HG02970 (cell line): ENCODE data around the gene TTC39B.

Experiments
- ATAC-seq: cut with Tn5 transposase; IDR thresholded peaks from one replicate; pipeline ENCODE4 v1.9.1; 2021; ENCODE audit warnings: mild to moderate bottlenecking, moderate library complexity, moderate number of reproducible peaks; ENCODE audit not compliant: unreplicated experiment, low FRiP score

The TTC39B gene

GRCh38 chr9:15189481-15189880 lies 117.5 kb downstream of the TTC39B start:
- ATAC-seq = no peak

- no peak for ATAC-seq
Observed at GRCh38 chr9:15187589-15187988, 119.4 kb downstream of the TTC39B start.

DNA sequence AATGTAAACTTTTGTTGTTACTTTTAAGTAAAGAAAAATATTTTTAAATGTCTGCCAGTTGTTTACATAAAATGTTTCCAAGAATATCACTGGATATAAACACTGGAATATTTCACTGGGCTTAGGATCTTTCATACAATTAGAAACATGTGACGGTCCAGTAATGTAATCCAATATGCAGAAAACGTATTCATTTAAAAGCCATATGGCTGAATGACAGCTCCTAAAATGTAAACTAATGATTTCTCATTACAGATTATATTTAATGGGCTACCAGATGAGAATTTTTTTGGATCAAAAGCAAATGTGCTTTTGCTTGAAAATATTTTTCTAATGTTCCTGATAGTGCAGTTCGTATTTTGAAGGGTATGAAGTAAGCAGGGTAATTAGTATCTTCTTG lies 124.3 kb downstream of the TTC39B start:
- no peak for ATAC-seq

DNA sequence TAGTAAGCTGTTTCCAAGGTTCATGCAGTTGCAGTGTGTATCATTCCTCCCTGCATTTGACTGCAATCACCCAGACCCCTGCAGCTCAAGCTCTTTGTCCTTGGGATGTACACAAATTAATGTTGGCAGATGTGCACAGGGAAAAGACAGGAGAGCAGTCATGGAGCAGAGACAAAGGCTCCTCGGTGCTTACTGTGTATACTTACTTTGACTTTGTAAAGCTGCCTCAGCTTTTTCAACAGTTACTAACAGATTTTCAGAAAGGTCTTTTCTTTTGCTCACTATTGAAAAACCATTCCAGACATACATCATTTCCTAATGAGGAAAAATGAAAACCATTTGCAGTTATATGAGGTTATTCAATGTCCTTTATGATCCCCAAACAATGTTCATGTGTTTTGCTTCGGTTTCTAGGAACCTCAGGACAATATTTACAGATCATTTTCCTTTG lies 124.9 kb downstream of the TTC39B start:
- no peak for ATAC-seq

DNA sequence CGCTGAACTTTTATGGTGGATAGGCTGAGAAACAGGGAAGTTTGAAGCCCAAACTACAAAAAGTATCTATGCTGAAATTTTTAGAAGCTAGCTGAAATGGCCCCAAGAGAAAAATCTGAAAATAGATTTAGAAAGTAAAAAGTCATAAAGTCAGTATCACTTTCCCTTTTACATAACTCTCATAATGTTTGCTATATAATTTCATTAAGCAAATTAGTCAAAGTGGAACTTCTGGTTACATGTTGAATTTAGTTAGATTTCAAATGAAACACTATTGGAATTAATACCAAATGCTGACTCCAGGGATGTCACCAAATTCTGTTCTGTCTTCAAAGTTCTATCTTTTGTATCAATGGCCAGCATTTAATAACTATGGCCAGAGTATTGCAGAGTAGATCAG lies 126.9 kb downstream of the TTC39B start:
- no peak for ATAC-seq

GRCh38 chr9:15178631-15179030 lies 128.4 kb downstream of the TTC39B start:
- ATAC-seq = no peak

GRCh38 chr9:15176836-15177235 lies 130.2 kb downstream of the TTC39B start:
- ATAC-seq = no peak

DNA sequence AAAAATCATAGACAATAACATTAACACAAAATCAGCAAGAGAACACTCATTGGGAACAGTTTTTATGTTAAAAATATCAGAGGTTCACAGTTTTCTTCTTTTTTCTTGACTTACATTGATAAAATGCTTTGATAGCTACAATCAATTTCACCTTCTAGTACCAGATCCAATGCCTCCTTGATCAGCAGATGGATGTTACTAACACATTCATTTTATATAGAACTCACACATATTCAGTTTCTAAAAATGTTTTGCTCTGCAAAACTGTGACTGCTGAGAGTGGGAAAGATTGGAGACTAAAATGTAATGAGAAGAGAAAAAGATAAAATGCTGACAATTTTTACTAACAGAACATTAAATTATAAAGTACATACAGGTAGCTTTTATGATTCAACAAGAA lies 143.1 kb downstream of the TTC39B start:
- ATAC-seq = no peak

DNA sequence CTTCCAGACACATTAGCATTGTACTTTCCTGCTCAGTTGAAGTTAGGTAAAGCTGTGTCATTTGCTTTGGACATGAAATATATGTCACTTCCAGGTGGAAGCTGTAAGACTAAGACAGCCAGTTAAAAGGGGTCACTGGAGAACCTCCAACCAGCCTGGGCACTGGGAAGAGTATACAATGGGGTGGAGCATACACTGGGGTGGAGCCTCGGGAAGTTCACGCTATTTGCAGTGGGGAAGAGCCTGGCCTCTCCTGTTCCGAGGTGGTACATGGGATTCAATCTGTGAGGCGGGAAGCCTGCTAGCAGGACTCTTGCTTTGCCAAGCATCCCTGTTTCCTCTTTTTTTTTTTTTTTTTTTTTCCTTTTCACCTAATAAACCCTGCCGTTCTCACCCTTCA lies 145.3 kb downstream of the TTC39B start:
- no peak for ATAC-seq

- ATAC-seq = no peak
Observed at GRCh38 chr9:15160673-15161072, 146.3 kb downstream of the TTC39B start.

DNA sequence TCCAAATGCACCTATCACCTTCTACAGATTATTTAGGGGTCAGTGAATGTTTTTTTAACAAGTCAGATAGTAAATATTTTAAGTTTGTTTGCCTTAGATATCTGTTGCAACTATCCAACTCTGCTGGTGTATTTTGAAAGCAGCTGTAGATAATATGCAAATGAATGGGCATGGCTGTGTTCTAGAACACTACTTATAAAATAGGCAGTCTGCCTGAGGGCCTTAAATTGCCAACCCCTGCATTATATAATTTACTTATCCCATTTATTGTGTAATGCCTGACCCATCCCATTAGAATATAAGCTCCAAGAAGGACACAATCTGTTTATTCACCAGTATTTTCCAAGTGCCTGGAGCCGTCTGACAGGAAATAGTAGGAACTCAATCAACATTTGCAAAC lies 149.0 kb downstream of the TTC39B start:
- no peak for ATAC-seq

DNA sequence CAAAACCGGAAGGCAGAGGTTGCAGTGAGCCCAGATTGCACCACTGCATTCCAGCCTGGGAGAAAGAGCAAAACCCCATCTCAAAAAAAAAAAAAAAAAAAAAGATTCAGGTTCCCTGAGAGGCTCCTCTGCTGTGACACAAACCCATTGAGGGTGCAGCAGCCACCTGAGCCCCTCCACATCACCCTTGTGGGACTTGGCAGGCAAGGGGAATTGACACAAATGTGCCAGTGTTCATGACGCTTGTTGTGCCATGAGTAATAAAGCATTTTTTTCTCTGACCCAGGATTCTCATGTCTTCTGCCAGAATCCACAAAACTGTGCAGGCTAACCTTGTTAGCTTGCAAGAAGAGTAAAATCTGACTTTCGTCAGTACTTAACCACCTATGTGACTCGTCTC lies 149.6 kb downstream of the TTC39B start:
- no peak for ATAC-seq

- no peak for ATAC-seq
Observed at GRCh38 chr9:15156241-15156640, 150.8 kb downstream of the TTC39B start.

DNA sequence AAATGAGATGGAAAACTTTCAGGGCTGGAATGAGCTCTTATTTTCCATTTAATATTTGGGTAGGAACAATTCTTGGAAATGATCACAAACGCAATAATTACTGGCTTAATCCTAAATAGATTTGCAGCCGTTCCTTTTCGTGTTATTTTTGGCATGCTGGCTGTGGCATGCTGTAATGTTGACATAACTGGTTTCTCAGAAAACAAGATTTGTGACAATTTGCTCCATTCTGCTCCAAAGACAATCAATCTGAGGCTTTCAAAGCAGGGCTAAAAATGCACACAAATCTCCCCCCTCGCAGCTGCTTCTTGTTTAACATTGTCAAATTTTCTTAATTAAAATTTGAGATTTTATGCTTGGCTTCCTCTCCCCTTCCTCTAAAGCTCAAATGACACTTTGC lies 151.2 kb downstream of the TTC39B start:
- no peak for ATAC-seq

DNA sequence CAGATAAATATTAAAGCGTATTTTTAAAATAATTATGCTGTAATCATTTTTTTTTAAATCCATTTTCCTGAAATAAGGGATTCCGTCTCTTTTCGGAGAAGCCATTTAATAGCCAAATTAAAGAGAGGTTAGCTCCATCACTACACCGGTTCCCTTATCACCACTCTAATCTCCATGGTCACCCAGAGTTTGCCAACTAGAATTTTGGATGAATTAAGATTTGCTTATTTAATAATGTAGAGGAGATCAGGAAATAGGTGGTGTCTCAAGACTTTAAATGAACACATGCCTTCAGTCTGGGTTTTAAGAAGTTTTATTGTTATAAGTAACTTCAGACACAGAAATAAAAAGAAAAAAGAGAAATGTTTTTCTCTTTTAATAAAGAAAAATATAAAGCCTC lies 151.7 kb downstream of the TTC39B start:
- no peak for ATAC-seq

DNA sequence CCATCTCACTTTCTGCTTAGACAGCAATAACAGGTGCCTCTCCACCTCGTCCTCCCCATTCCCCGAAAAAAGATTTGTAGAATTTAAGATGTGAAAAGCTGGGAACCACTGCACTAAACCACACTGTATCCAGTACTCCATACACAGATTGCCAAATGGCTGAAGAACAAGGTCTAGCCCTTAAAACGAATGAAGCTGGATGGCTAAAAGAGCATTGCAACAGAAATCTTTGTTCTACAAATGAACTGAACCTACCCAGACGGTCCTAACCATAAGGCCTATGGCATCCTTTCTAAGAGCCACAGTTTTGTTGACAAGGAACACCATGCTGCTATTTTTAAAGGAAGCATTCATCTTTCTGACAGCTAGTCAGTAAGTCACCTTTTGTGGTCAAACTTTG lies 152.3 kb downstream of the TTC39B start:
- no peak for ATAC-seq

GRCh38 chr9:15153961-15154360 lies 153.1 kb downstream of the TTC39B start:
- no peak for ATAC-seq

DNA sequence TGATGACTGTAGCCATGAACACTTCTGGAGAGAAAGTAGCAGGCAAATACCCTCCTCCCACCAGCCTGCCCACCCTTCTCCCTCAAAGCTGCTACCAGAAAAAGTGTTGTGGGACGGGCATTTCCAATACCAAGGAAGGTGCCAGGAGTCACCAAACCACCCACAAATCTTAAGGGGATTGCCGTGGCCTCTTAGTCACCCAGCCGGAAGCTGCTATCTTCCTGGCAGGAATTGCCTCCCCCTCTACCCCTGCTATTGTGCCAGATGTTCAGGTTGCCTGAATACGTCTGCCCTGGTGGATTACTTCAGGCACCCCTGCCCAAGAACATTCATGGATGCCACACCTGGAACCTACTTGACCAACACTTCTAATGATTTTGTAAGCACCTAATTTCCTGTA lies 156.1 kb downstream of the TTC39B start:
- no peak for ATAC-seq

DNA sequence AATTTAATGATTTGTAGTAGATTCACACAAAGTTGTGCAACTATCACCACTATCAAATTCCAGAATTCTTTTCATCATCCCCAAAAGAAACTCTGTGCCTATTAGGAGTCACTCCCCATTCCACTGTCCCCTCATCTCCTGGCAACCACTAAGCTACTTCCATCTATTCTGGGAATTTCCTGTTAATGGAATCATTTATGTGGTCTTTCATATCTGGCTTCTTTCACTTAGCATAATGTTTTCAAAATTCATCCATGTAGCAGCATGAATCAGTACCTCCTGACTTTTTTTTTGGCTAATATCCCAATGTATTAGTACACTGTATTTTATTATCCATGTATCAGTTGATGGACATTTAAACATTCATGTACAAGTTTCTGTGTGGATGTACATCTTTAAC lies 157.6 kb downstream of the TTC39B start:
- no peak for ATAC-seq

GRCh38 chr9:15146268-15146700 lies 160.7 kb downstream of the TTC39B start:
- ATAC-seq = no peak

- no peak for ATAC-seq
Observed at GRCh38 chr9:15144622-15145061, 162.4 kb downstream of the TTC39B start.

- peak; percentile 77 for ATAC-seq
Observed at GRCh38 chr9:15142878-15143534, 164.0 kb downstream of the TTC39B start.

DNA sequence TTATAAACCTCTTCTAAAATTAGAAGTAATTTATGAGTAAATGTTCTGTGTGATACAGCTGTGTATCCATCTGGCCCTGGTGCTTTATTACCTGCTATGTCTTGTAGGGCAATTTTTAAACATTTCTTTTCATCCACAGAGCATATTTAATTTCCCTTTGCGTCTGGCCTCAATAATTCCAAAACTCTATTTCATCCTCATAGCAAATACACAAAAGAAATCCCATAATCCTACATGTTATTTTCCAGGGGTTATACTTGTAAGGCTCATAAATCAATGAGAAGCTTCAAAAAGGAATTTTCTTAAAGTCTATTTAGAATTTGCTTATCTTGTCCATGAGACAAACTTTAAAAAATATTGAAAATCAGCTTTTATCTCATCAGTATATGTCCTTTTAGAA lies 167.0 kb downstream of the TTC39B start:
- no peak for ATAC-seq
